Uterus (tissue), 4 donors: ENCODE data around the gene ZG16. TPM values are rescaled to one million over a fixed set of nuclear protein-coding genes. Genes with fewer than 3 reads are reported as not detected.

Experiments used
- DNase-seq, 2 donors: peaks; one replicate each; pipeline ENCODE4 v3.0.0-alpha.2; 2019 to 2020
- H3K27ac ChIP-seq, 2 donors: fragments of 200-600 bp; sonication (generic); 1 replicate in 1 of 2; 2 replicates in 1 of 2; pipeline ENCODE4 v1.5.1; 2016 to 2018
- H3K27me3 ChIP-seq, 2 donors: fragments of 200-600 bp; sonication (generic); one replicate each; pipeline ENCODE4 v1.5.1; 2018 to 2019; ENCODE audit warnings: control low read depth in 1 of 2
- H3K36me3 ChIP-seq, 2 donors: fragments of 200-600 bp; sonication (generic); one replicate each; pipeline ENCODE4 v1.5.1; 2019; ENCODE audit warnings: control low read depth in 1 of 2
- H3K4me1 ChIP-seq, 2 donors: fragments of 200-600 bp; sonication (generic); one replicate each; pipeline ENCODE4 v1.5.1; 2018 to 2019; ENCODE audit warnings: control low read depth in 1 of 2
- H3K4me3 ChIP-seq, 2 donors: fragments of 200-600 bp; sonication (generic); 1 replicate in 1 of 2; 2 replicates in 1 of 2; pipeline ENCODE4 v1.5.1; 2018 to 2019; ENCODE audit warnings: mild to moderate bottlenecking in 1 of 2
- H3K9me3 ChIP-seq, 2 donors: fragments of 200-600 bp; sonication (generic); one replicate each; pipeline ENCODE4 v1.5.1; 2019; ENCODE audit warnings: control low read depth in 1 of 2
- POLR2A ChIP-seq, 2 donors: fragments of 450-650 bp; IDR thresholded peaks; one replicate each; pipeline ENCODE4 v1.6.1; 2016; ENCODE audit warnings: antibody characterized with exemption in 2 of 2, mild to moderate bottlenecking in 1 of 2, moderate library complexity in 1 of 2
- intact Hi-C: fragments of 100-400 bp; cut with DNase I; formaldehyde crosslinking; loops from one replicate; pipeline ENCODE4 v1.15.1; 2023; ENCODE audit warnings: low total_unique reads
- total RNA-seq, 4 donors: library from RNA; depleted of rRNA in 3 of 4; stranded (reverse); fragments of >200 nt in 3 of 4; gene quantifications; one replicate each; pipeline versions ENCODE4 v1.1.0 to v1.2.4, GENCODE V29; 2014 to 2023
- TF ChIP-seq, protein P1 (sequence below), 4 experiments: fragments of 200-600 bp in 2 of 4; fragments of 450-650 bp in 2 of 4; sonication (generic) in 2 of 4; IDR thresholded peaks; one replicate each; pipeline ENCODE4 v1.5.1; 2016 to 2019; ENCODE audit warnings: antibody characterized with exemption in 4 of 4, mild to moderate bottlenecking in 2 of 4, moderate library complexity in 1 of 4
- donor health status: DM: yes; HTN: yes; CAD: no.

Gene ZG16
- total RNA-seq, 4 donors from 2014 or later: under 0.01 TPM; not detected in 3

DNA sequence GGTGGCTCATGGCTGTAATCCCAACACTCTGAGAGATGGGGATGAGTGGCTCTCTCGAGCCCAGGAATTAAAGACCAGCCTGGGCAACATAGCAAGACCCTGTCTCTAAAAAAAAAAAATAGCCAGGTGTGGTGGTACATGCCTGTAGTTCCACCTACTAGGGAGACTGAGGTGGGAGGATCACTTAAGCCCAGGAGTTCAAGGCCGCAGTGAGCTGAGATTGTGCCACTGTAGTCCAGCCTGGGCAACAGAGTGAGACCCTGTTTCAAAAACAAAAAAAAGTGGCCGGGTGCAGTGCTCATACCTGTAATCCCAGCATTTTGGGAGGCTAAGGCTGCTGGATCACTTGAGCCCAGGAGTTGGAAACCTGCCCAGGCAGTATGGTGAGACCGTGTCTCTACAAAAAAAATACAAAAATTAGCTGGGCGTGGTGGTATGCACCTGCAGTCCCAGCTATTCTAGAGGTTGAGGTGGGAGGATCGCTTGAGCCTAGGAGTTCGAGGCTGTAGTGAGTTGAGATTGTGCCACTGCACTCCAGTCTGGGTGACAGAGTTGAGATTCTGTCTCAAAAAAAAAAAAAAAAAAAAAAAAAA lies 35.3 kb upstream of the ZG16 start:
- H3K4me3 ChIP-seq: no peak overlapping the region
- H3K27me3 ChIP-seq: no peaks in the 10 kb centered on the region
- TF ChIP-seq, protein P1, sequence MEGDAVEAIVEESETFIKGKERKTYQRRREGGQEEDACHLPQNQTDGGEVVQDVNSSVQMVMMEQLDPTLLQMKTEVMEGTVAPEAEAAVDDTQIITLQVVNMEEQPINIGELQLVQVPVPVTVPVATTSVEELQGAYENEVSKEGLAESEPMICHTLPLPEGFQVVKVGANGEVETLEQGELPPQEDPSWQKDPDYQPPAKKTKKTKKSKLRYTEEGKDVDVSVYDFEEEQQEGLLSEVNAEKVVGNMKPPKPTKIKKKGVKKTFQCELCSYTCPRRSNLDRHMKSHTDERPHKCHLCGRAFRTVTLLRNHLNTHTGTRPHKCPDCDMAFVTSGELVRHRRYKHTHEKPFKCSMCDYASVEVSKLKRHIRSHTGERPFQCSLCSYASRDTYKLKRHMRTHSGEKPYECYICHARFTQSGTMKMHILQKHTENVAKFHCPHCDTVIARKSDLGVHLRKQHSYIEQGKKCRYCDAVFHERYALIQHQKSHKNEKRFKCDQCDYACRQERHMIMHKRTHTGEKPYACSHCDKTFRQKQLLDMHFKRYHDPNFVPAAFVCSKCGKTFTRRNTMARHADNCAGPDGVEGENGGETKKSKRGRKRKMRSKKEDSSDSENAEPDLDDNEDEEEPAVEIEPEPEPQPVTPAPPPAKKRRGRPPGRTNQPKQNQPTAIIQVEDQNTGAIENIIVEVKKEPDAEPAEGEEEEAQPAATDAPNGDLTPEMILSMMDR (IDR thresholded peaks at IDR 0.05): no peak
- no peak for TF ChIP-seq POLR2A (IDR thresholded peaks at IDR 0.05)
- no peaks in the 10 kb centered on the region for H3K4me1 ChIP-seq
- no peak for DNase-seq
- no peaks in the 10 kb centered on the region for H3K9me3 ChIP-seq
- intact Hi-C loops: no loop called here
- H3K27ac ChIP-seq: no peak overlapping the region
- H3K36me3 ChIP-seq: no peaks in the 10 kb centered on the region

DNA sequence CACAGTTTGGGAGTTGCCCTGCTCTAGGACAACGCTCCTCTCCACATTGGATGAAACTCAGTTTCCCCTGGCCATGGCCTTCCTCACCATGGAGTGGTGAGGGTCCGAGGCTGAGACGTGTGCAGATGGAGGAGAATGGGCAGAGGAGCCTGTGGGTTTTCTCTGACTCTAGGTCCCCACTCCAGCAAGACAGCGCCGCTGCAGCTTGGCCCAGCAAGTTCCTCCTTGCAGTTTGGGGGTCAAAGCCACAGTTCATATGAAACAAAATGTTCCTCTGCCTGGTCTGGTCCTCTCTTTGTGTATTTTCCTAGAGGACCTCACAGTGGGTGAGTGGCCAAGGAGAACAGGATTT lies 34.6 kb upstream of the ZG16 start:
- H3K4me1 ChIP-seq: no peaks in the 10 kb centered on the region
- DNase-seq: no peak
- no peak overlapping the region for H3K4me3 ChIP-seq
- TF ChIP-seq, protein P1 (IDR thresholded peaks at IDR 0.05): no peak
- no peak for TF ChIP-seq POLR2A (IDR thresholded peaks at IDR 0.05)
- no peaks in the 10 kb centered on the region for H3K27me3 ChIP-seq
- no peak overlapping the region for H3K27ac ChIP-seq
- intact Hi-C loops: no loop called here
- H3K36me3 ChIP-seq: no peaks in the 10 kb centered on the region
- no peaks in the 10 kb centered on the region for H3K9me3 ChIP-seq

DNA sequence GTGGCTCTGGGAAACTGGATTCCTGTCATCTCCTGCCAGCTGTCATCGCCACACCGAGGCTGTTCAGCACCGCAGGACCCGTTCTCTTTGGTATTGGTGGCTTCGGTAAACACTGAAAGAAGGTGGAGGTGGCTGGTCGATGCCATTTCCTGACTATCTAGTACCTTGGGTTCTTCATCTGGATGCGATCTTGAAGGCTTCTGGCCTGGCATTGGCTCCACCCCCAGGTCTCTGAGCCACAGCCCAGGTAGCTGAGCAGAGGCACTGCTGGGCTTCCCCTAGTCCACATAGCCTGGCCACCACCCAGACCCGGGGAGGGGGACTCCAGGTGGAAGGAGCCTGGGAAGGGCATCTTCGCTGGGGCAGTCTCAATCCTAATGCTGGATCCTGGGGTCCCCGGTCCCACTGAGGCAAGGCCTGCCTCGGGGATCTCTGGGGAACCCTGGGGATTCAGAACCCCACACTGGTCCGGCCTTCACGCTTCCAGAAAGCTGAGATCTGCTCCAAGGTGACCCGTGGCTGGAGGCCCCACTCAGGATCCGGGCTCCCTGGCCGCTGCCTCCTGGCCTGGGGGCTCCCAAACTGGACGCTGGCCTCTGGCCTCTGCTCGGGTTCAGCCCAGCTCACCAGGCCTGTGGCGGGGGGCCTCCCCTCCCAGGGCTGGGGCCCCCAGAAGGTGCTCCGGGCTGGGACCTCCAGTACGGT lies 34.1 kb upstream of the ZG16 start:
- Histone ChIP-seq H3K4me1 (no peaks in the 10 kb centered on the region), H3K36me3 (no peaks in the 10 kb centered on the region), H3K4me3 (no peak overlapping the region), H3K27me3 (no peaks in the 10 kb centered on the region), H3K9me3 (no peaks in the 10 kb centered on the region), H3K27ac (no peak overlapping the region)
- no peak for DNase-seq
- TF ChIP-seq, protein P1 (IDR thresholded peaks at IDR 0.05): no peak
- TF ChIP-seq POLR2A (IDR thresholded peaks at IDR 0.05): no peak
- intact Hi-C loops: no loop called here

DNA sequence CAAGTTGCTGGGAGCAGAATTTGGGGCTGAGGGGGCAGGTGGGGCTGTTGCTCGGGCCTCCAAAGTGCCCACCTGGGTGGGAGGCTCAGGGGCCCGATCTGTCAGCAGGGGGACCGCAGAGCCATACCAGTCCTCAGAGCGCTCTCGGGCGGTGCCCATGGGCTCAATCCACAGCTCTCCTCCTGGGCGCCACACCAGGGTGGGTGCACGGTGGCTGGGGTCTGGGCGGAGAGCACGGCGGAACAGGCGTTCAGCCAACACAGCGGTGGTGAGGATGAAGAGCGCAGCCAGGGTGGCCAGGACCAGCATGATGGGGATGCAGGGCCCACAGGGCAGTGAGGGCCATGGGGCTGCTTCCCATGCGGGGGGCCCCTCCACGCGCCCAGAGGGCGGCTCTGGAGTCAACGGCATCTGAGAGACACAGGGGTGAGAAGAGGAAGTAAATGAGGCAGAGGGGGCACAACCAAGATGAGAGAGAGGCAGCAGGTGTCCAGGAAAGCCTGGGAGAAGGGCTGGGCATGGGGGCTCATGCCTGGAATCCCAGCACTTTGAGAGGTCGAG lies 33.4 kb upstream of the ZG16 start:
- no peak for TF ChIP-seq POLR2A (IDR thresholded peaks at IDR 0.05)
- TF ChIP-seq, protein P1 (IDR thresholded peaks at IDR 0.05): no peak
- no peaks in the 10 kb centered on the region for H3K9me3 ChIP-seq
- no peaks in the 10 kb centered on the region for H3K4me1 ChIP-seq
- H3K27me3 ChIP-seq: no peaks in the 10 kb centered on the region
- DNase-seq: no peak
- H3K4me3 ChIP-seq: no peak overlapping the region
- H3K36me3 ChIP-seq: no peaks in the 10 kb centered on the region
- no peak overlapping the region for H3K27ac ChIP-seq
- intact Hi-C loops: no loop called here

DNA sequence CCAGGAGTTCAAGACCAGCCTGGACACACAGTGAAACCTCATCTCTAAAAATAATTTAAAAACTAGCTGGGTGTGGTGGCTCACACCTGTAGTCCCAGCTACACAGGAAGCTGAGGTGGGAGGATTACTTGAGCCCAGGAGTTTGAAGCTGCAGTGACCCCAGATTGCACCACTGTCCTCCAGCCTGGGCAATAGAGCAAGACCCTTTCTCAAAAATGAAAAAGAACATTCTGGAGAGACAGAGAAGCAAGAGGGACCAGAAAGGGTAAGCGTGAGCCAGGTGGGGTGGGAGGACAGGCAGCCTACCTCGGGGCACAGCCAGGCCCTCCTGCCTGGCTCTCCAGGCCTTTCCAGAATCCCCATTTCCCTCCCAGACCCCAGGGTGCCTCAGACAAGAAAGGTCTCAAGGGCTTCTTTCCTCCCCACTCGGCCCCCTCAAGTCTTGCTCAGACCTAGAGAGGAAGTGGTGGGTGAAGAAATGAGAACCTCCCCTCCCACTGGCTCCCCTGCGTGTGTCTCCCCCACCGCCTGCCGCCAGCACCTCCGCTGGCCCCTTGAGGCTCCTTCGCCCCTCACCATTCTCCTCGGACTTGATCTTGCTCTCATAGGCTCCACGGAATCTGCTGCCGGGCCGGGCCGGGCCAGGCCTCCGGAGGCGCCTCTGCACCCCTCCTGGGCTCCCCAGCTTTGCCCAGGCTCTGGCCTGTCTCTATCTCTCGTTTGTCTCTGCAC lies 32.8 kb upstream of the ZG16 start:
- DNase-seq: no peak
- intact Hi-C loops: no loop called here
- Histone ChIP-seq H3K9me3 (no peaks in the 10 kb centered on the region), H3K36me3 (no peaks in the 10 kb centered on the region), H3K4me3 (no peak overlapping the region), H3K27me3 (no peaks in the 10 kb centered on the region), H3K27ac (no peak overlapping the region), H3K4me1 (no peaks in the 10 kb centered on the region)
- no peak for TF ChIP-seq POLR2A (IDR thresholded peaks at IDR 0.05)
- TF ChIP-seq, protein P1 (IDR thresholded peaks at IDR 0.05): no peak
